Psoas muscle (tissue), 8 donors: ENCODE measurements around the gene BNC2. TPM values are rescaled to one million over a fixed set of nuclear protein-coding genes. Genes with fewer than 3 reads are reported as not detected.

Experiments
- ATAC-seq, 4 donors: fragments of 200-7000 bp; cut with Tn5 transposase; one replicate each; pipeline ENCODE4 v1.9.1; 2020; ENCODE audit warnings: moderate library complexity in 3 of 4, mild to moderate bottlenecking in 2 of 4
- DNase-seq, 2 donors: peaks; one replicate each; pipeline ENCODE4 v3.0.0-alpha.2; 2020
- H3K27ac ChIP-seq: fragments of 200-600 bp; one replicate; pipeline ENCODE4 v1.8.0; 2022
- H3K27me3 ChIP-seq, 3 donors: fragments of 200-600 bp in 1 of 3; one replicate each; pipeline versions ENCODE4 v1.6.1 to v1.8.0; 2013 to 2022; ENCODE audit warnings: low read length in 2 of 3, mild to moderate bottlenecking in 2 of 3, moderate library complexity in 1 of 3; ENCODE audit not compliant: insufficient read depth in 3 of 3
- H3K36me3 ChIP-seq, 2 donors: fragments of 200-600 bp in 1 of 2; one replicate each; pipeline versions ENCODE4 v1.6.1 to v1.8.0; 2013 to 2022; ENCODE audit warnings: low read depth in 1 of 2, mild to moderate bottlenecking in 1 of 2, moderate library complexity in 1 of 2; ENCODE audit not compliant: insufficient read depth in 1 of 2
- H3K4me1 ChIP-seq: fragments of 200-600 bp; one replicate; pipeline ENCODE4 v1.8.0; 2022
- H3K4me3 ChIP-seq: fragments of 200-600 bp; one replicate; pipeline ENCODE4 v1.8.0; 2022; ENCODE audit warnings: mild to moderate bottlenecking
- H3K9me3 ChIP-seq: fragments of 200-600 bp; one replicate; pipeline ENCODE4 v1.8.0; 2022
- WGBS, 3 donors: extraction: QIAGEN DNeasy Blood & Tissue Kit; methylation state at CpG; one replicate each; pipeline versions ENCODE4 v1.1.6 to v1.1.7; 2013; 5-methylcytosine and 5-hydroxymethylcytosine counted together
- intact Hi-C, 2 donors: fragments of 100-400 bp; cut with DNase I; formaldehyde crosslinking; loops; one replicate each; pipeline versions ENCODE4 v1.11.0 to v1.14.2; 2022
- polyA plus RNA-seq, 3 donors: library from polyadenylated mRNA; stranded (reverse); fragments of 200-250 nt; gene quantifications; one replicate each; pipeline ENCODE4 v1.2.3, GENCODE V29; 2013
- total RNA-seq, 4 donors: library from RNA; stranded (reverse); fragmentation: NEBNext Ultra II Directional in 2 of 4; extraction: Animal tissue kit (Norgen Biotek cat#: 25700) in 2 of 4; gene quantifications; one replicate each; pipeline versions ENCODE4 v1.2.1 to v1.2.4, GENCODE V29; 2021 to 2023
- TF ChIP-seq, protein P1 (sequence below): fragments of 200-600 bp; IDR thresholded peaks from one replicate; pipeline ENCODE4 v1.8.0; 2022; ENCODE audit warnings: antibody characterized with exemption
- donor health status: healthy with polysubstance abuse.
- donor health status: DM: no; HTN: no; CAD: no; lungs with moderate emphysema.
- donor health status: Bipolar disorder and iron deficiency.
- donor health status: healthy.
- donor health status: DM: yes; HTN: yes; CAD: no.
- donor health status: DM: no; HTN: no; CAD: no.
- donor health status: DM: no; HTN: no; CAD: no.
- donor health status: DM: yes; HTN: yes; CAD: no.

The BNC2 gene
- total and polyA plus RNA-seq, 7 donors: 1.3 to 168 (median 44.1) TPM

DNA sequence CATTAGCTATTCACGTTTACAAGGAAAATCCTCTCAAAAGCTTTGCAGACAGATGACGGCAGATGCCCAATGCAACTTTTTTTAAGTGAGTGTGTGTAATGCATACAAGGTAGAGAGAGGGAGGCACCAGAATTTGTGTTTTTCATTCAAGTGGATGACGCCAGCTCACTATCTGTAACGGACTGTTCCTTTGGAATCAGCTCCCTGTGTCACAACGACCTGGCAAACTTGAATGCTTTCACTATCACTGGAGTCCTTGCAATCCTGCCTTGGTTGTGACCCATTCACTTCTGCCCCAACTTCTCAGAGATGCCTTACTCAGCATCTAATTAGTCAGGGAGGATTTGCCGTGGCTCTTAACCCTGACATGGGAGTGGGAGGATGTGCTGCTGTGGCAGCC, 148.5 kb downstream of the BNC2 start:
- peak; percentile 60 to 76 for DNase-seq
- ATAC-seq: peak; percentile 59 to 88 (median 84)
- Histone ChIP-seq H3K4me1 (peaks cover 23% of the 10 kb centered on the region), H3K27ac (peak overlapping the region; percentile 66), H3K9me3 (no peaks in the 10 kb centered on the region), H3K4me3 (peak overlapping the region; percentile 53), H3K27me3 (no peaks in the 10 kb centered on the region), H3K36me3 (no peaks in the 10 kb centered on the region)
- WGBS, 3 donors: 19 to 34% (median 19%) methylated on average over 6 of the region's 6 CpGs
- TF ChIP-seq, protein P1, sequence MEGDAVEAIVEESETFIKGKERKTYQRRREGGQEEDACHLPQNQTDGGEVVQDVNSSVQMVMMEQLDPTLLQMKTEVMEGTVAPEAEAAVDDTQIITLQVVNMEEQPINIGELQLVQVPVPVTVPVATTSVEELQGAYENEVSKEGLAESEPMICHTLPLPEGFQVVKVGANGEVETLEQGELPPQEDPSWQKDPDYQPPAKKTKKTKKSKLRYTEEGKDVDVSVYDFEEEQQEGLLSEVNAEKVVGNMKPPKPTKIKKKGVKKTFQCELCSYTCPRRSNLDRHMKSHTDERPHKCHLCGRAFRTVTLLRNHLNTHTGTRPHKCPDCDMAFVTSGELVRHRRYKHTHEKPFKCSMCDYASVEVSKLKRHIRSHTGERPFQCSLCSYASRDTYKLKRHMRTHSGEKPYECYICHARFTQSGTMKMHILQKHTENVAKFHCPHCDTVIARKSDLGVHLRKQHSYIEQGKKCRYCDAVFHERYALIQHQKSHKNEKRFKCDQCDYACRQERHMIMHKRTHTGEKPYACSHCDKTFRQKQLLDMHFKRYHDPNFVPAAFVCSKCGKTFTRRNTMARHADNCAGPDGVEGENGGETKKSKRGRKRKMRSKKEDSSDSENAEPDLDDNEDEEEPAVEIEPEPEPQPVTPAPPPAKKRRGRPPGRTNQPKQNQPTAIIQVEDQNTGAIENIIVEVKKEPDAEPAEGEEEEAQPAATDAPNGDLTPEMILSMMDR: no peak
- intact Hi-C loops: loop anchor here (10.0 kb wide), 2 partner anchors 97 to 517 kb away; no protein-coding TSS in a partner anchor

DNA sequence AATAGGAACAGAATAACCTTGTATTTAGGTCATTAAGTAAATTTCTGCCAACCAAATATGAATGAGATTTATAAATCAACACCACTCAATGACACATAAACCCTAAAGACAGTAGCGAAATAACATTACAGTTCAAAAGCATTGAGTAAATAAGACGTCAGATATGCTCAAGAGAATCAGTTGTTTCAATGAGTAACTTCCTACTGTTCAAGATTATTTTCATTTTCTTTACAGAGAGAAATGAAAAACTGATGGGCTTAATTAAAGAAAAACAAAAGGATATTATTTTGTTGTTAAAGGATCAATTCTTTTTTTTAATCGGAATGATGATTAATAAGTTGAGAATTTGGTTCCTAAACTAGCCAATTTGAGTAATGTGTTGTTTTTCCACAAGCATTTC, 150.1 kb downstream of the BNC2 start:
- Histone ChIP-seq H3K4me3 (no peak overlapping the region), H3K36me3 (no peaks in the 10 kb centered on the region), H3K9me3 (no peaks in the 10 kb centered on the region), H3K27ac (no peak overlapping the region), H3K27me3 (no peaks in the 10 kb centered on the region), H3K4me1 (peaks cover 23% of the 10 kb centered on the region)
- DNase-seq (no peak), ATAC-seq (no peak)
- TF ChIP-seq, protein P1: no peak
- intact Hi-C loops: loop anchor here (10.0 kb wide), 2 partner anchors 96 to 516 kb away; no protein-coding TSS in a partner anchor
- 80 to 91% (median 86%) methylated on average over 3 of the region's 3 CpGs for WGBS, 3 donors

DNA sequence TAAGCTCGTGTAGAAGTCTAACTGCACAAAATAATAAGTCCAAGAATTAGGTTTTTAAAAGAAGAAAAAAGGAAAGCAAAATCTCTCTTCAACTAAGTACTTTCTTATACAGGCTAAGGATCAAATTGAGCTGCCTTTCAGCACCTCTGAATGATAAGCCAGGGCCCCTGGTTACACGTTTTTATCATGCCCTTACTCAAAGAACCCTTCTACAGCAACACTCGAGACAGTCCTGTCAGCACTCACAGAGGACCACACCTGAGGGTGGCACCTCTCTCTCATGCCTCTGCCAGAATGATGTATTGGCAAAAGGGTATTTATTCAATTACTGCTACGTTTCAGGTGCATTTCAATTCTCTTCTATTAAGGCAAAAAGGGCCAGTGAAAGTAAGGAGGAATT, 150.5 kb downstream of the BNC2 start:
- Histone ChIP-seq H3K9me3 (no peaks in the 10 kb centered on the region), H3K4me3 (no peak overlapping the region), H3K27me3 (no peaks in the 10 kb centered on the region), H3K27ac (no peak overlapping the region), H3K4me1 (peaks cover 23% of the 10 kb centered on the region), H3K36me3 (no peaks in the 10 kb centered on the region)
- no peak for ATAC-seq
- intact Hi-C loops: loop anchor here (10.0 kb wide), 2 partner anchors 95 to 515 kb away; no protein-coding TSS in a partner anchor
- 50 to 76% (median 65%) methylated on average over 4 of the region's 4 CpGs for WGBS, 3 donors
- no peak for DNase-seq
- TF ChIP-seq, protein P1: no peak

DNA sequence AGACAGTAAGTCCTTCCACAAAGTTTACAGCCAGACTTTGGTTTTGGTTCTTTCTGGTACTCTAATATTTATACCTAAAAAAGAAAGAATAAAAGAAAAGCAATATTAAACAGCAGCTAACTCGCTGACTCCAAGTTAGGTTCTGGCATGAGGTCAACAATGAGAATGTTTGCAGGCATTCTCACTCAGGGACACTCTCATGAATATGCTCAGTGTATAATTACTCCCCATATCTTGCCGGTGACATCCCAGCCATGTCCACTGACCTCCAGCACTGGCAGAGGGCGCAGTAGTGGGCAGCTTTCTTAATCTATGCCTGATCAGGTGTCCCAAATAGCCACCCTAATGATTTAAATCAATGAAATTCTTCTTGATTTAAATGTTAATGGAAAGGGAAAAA, 151.5 kb downstream of the BNC2 start:
- 48 to 74% (median 50%) methylated on average over 3 of the region's 3 CpGs for WGBS, 3 donors
- peak in 1 of 2 donors; percentile 41 for DNase-seq
- no peaks in the 10 kb centered on the region for H3K36me3 ChIP-seq
- no peaks in the 10 kb centered on the region for H3K9me3 ChIP-seq
- ATAC-seq: peak; percentile 55 to 65 (median 56)
- H3K4me3 ChIP-seq: no peak overlapping the region
- TF ChIP-seq, protein P1: no peak
- no peaks in the 10 kb centered on the region for H3K27me3 ChIP-seq
- peaks cover 23% of the 10 kb centered on the region for H3K4me1 ChIP-seq
- H3K27ac ChIP-seq: no peak overlapping the region
- intact Hi-C loops: no loop called here

DNA sequence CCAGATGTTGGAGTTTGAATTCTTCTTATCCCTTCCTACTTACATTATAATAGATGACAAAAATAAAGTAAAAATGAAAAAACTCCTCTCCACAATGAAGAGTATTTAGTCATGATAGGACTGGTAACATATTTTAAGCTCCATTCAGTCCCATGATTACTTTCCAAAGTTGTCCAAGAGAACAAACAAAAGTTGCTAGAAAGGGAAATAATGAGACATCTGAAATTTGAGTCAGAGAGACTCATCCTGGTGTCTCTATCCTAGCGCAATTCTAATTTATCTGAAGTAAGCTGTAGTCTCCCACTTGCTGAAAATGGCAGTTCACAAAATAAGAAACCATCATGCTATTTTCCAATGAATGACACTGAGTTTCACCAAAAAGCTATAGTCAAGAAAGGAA, 152.2 kb downstream of the BNC2 start:
- 79 to 100% (median 85%) methylated on average over 1 of the region's 1 CpG for WGBS, 3 donors
- TF ChIP-seq, protein P1: no peak
- DNase-seq (no peak), ATAC-seq (no peak)
- H3K4me3 ChIP-seq: no peak overlapping the region
- H3K27ac ChIP-seq: no peak overlapping the region
- H3K36me3 ChIP-seq: no peaks in the 10 kb centered on the region
- H3K4me1 ChIP-seq: peaks cover 23% of the 10 kb centered on the region
- intact Hi-C loops: no loop called here
- H3K27me3 ChIP-seq: no peaks in the 10 kb centered on the region
- no peaks in the 10 kb centered on the region for H3K9me3 ChIP-seq
